H9 (cell line): ENCODE results near the gene ZMAT5. TPM values are rescaled to one million over a fixed set of nuclear protein-coding genes. Genes with fewer than 3 reads are reported as not detected.

Experiments
- DNase-seq: peaks from one replicate; pipeline ENCODE4 v3.0.0-alpha.2; 2017
- H2AFZ ChIP-seq: one replicate; pipeline ENCODE4 v1.6.1; 2013; ENCODE audit warnings: mild to moderate bottlenecking, low read length, control low read depth, moderate library complexity
- H2AK5ac ChIP-seq: 2 replicates; pipeline ENCODE4 v1.6.1; 2013; ENCODE audit warnings: low read length, control low read depth, mixed read lengths; ENCODE audit not compliant: insufficient read length
- H2BK120ac ChIP-seq: one replicate; pipeline ENCODE4 v1.6.1; 2013; ENCODE audit warnings: low read depth, mild to moderate bottlenecking, low read length, control low read depth, inconsistent platforms; ENCODE audit not compliant: poor library complexity, severe bottlenecking
- H2BK12ac ChIP-seq: 2 replicates; pipeline ENCODE4 v1.6.1; 2013; ENCODE audit warnings: low read length, control low read depth, mixed read lengths, low read depth; ENCODE audit not compliant: insufficient read length
- H2BK15ac ChIP-seq: 2 replicates; pipeline ENCODE4 v1.6.1; 2013; ENCODE audit warnings: low read depth, low read length, control low read depth
- H2BK20ac ChIP-seq: one replicate; pipeline ENCODE4 v1.6.1; 2013; ENCODE audit warnings: low read depth, mild to moderate bottlenecking, low read length, control low read depth, inconsistent platforms; ENCODE audit not compliant: poor library complexity, severe bottlenecking
- H2BK5ac ChIP-seq: 2 replicates; pipeline ENCODE4 v1.6.1; 2013; ENCODE audit warnings: low read length, control low read depth, mixed read lengths; ENCODE audit not compliant: insufficient read length
- H3K14ac ChIP-seq: 2 replicates; pipeline ENCODE4 v1.6.1; 2013; ENCODE audit warnings: low read length, control low read depth; ENCODE audit not compliant: insufficient read depth
- H3K18ac ChIP-seq: 2 replicates; pipeline ENCODE4 v1.6.1; 2013; ENCODE audit warnings: low read depth, mild to moderate bottlenecking, mixed read lengths, low read length, control low read depth; ENCODE audit not compliant: insufficient read length
- H3K23ac ChIP-seq: 2 replicates; pipeline ENCODE4 v1.6.1; 2013; ENCODE audit warnings: low read length, control low read depth, mixed read lengths, low read depth; ENCODE audit not compliant: insufficient read length
- H3K23me2 ChIP-seq: 2 replicates; pipeline ENCODE4 v1.6.1; 2013; ENCODE audit warnings: low read depth, mild to moderate bottlenecking, mixed read lengths, low read length, control low read depth; ENCODE audit not compliant: insufficient read length, poor library complexity, severe bottlenecking
- H3K27ac ChIP-seq: 2 replicates; pipeline ENCODE4 v1.5.1; 2013; ENCODE audit warnings: low read length, control low read depth, mixed read lengths, low read depth; ENCODE audit not compliant: insufficient read length
- H3K27me3 ChIP-seq: 2 replicates; pipeline ENCODE4 v1.6.1; 2013; ENCODE audit warnings: low read length, control low read depth, inconsistent platforms; ENCODE audit not compliant: insufficient read depth
- H3K4ac ChIP-seq: 2 replicates; pipeline ENCODE4 v1.6.1; 2013; ENCODE audit warnings: low read depth, mild to moderate bottlenecking, control low read depth, inconsistent platforms, low read length, moderate library complexity
- H3K4me1 ChIP-seq: 2 replicates; pipeline ENCODE4 v1.6.1; 2013; ENCODE audit warnings: low read length, control low read depth, inconsistent platforms; ENCODE audit not compliant: insufficient read depth
- H3K4me2 ChIP-seq: 2 replicates; pipeline ENCODE4 v1.6.1; 2013; ENCODE audit warnings: low read length, control low read depth, mixed read lengths; ENCODE audit not compliant: insufficient read length, insufficient read depth
- H3K56ac ChIP-seq: 2 replicates; pipeline ENCODE4 v1.6.1; 2013; ENCODE audit warnings: low read depth, mild to moderate bottlenecking, mixed read lengths, low read length, control low read depth; ENCODE audit not compliant: insufficient read length
- H3K79me1 ChIP-seq: 2 replicates; pipeline ENCODE4 v1.6.1; 2013; ENCODE audit warnings: low read depth, mild to moderate bottlenecking, moderate library complexity, low read length, control low read depth, inconsistent platforms; ENCODE audit not compliant: insufficient read depth, poor library complexity, severe bottlenecking
- H3K79me2 ChIP-seq: 2 replicates; pipeline ENCODE4 v1.6.1; 2013; ENCODE audit warnings: low read length, control low read depth, inconsistent platforms; ENCODE audit not compliant: insufficient read depth
- H3K9ac ChIP-seq: 2 replicates; pipeline ENCODE4 v1.6.1; 2013; ENCODE audit warnings: low read length, control low read depth, mixed read lengths; ENCODE audit not compliant: insufficient read length; ENCODE audit errors: extremely low read depth
- H3K9me3 ChIP-seq: one replicate; pipeline ENCODE4 v1.6.1; 2013; ENCODE audit warnings: low read depth, low read length, inconsistent platforms; ENCODE audit not compliant: control insufficient read depth
- H3T11ph ChIP-seq: one replicate; pipeline ENCODE4 v1.6.1; 2013; ENCODE audit warnings: mild to moderate bottlenecking, low read length, control low read depth, inconsistent platforms
- H4K20me1 ChIP-seq: one replicate; pipeline ENCODE4 v1.6.1; 2013; ENCODE audit not compliant: control insufficient read depth, insufficient read length, insufficient read depth
- H4K5ac ChIP-seq: 2 replicates; pipeline ENCODE4 v1.6.1; 2013; ENCODE audit warnings: low read depth, mild to moderate bottlenecking, mixed read lengths, low read length, control low read depth; ENCODE audit not compliant: insufficient read length
- H4K8ac ChIP-seq: replicated peaks from 2 replicates; pipeline ENCODE4 v1.6.1; 2013; ENCODE audit warnings: low read length, control low read depth, mixed read lengths, low read depth; ENCODE audit not compliant: insufficient read length
- H4K91ac ChIP-seq: 2 replicates; pipeline ENCODE4 v1.6.1; 2013; ENCODE audit warnings: low read depth, mild to moderate bottlenecking, moderate library complexity, mixed read lengths, low read length, control low read depth; ENCODE audit not compliant: insufficient read length
- H3K27ac Mint-ChIP-seq, 3 experiments: 2 replicates in 2 of 3; 3 replicates in 1 of 3; pipeline ENCODE4 v1.8.0; 2020 to 2021; ENCODE audit warnings: mixed read lengths in 3 of 3, mild to moderate bottlenecking in 1 of 3, moderate library complexity in 1 of 3
- H3K27me3 Mint-ChIP-seq: 2 replicates; pipeline ENCODE4 v1.8.0; 2021; ENCODE audit warnings: low read depth, mild to moderate bottlenecking, moderate library complexity, mixed read lengths
- H3K36me3 Mint-ChIP-seq, 3 experiments: 2 replicates in 2 of 3; 3 replicates in 1 of 3; pipeline ENCODE4 v1.8.0; 2020 to 2021; ENCODE audit warnings: low read depth in 3 of 3, mixed read lengths in 3 of 3; ENCODE audit not compliant: insufficient read depth in 1 of 3
- H3K4me1 Mint-ChIP-seq, 2 experiments: 2 replicates each; pipeline ENCODE4 v1.8.0; 2020; ENCODE audit warnings: mixed read lengths in 2 of 2
- H3K4me3 Mint-ChIP-seq, 2 experiments: 2 replicates in 1 of 2; 3 replicates in 1 of 2; pipeline ENCODE4 v1.8.0; 2020 to 2021; ENCODE audit warnings: mild to moderate bottlenecking in 2 of 2, mixed read lengths in 2 of 2, moderate library complexity in 1 of 2
- H3K9me3 Mint-ChIP-seq, 2 experiments: 2 replicates in 1 of 2; 3 replicates in 1 of 2; pipeline ENCODE4 v1.8.0; 2020; ENCODE audit warnings: mild to moderate bottlenecking in 2 of 2, mixed read lengths in 2 of 2, moderate library complexity in 1 of 2
- CTCF ChIP-seq: fragments of 200-600 bp; sonication (generic); conservative IDR thresholded peaks from 3 replicates; pipeline ENCODE4 v1.8.0; 2021; ENCODE audit warnings: antibody characterized with exemption, mild to moderate bottlenecking
- WGBS: extraction: QIAGEN DNeasy Blood & Tissue Kit; methylation state at CpG from one replicate; pipeline ENCODE4 v1.1.7; 2013; ENCODE audit warnings: missing lambda C conversion rate, low lambda C conversion rate, mixed read lengths; ENCODE audit not compliant: insufficient read length; ENCODE audit errors: extremely low coverage; 5-methylcytosine and 5-hydroxymethylcytosine counted together
- total RNA-seq: library from RNA; stranded (reverse); gene quantifications from 2 replicates; pipeline ENCODE4 v1.2.1, GENCODE V29; 2021

Gene ZMAT5
- total RNA-seq, 1 experiment from 2014 or later, result 13.9 TPM

GRCh38 chr22:29717789-29718188 lies 49.0 kb downstream of the ZMAT5 start:
- H3K79me1 ChIP-seq, result no peaks in the 10 kb centered on the region

More at GRCh38 chr22:29717789-29718188, 49.0 kb downstream of the ZMAT5 start:
- H3K27ac ChIP-seq, result no peak overlapping the region
- H3K14ac ChIP-seq, result no peak overlapping the region
- H3K4me2 ChIP-seq, result no peak overlapping the region
- H2BK15ac ChIP-seq, result no peak overlapping the region
- no peaks in the 10 kb centered on the region for H3K9me3 ChIP-seq
- no peak overlapping the region for H2AFZ ChIP-seq
- Mint-ChIP-seq H3K9me3 (no peaks in the 10 kb centered on the region; a peak in 1 of 5 replicates), H3K4me3 (no peak overlapping the region), H3K27ac (no peak overlapping the region; a peak in 1 of 7 replicates), H3K36me3 (no peaks in the 10 kb centered on the region; a peak in 2 of 7 replicates), H3K4me1 (peaks cover 4 to 15% of the 10 kb centered on the region in 2 experiments; a peak in 2 of 4 replicates), H3K27me3 (peaks cover 82% of the 10 kb centered on the region)
- no peak overlapping the region for H4K5ac ChIP-seq
- H3K18ac ChIP-seq, result no peak overlapping the region
- no CpG with 5 or more reads among the region's 11 CpGs for WGBS
- no peak overlapping the region for H2BK120ac ChIP-seq
- H4K91ac ChIP-seq, result no peak overlapping the region
- no peak overlapping the region for H2BK5ac ChIP-seq
- no peak for TF ChIP-seq CTCF
- H3K23ac ChIP-seq, result no peak overlapping the region
- no peak overlapping the region for H2BK12ac ChIP-seq
- H3K4me1 ChIP-seq, result no peaks in the 10 kb centered on the region
- no peak overlapping the region for H3K56ac ChIP-seq
- H3K23me2 ChIP-seq, result peaks cover 4% of the 10 kb centered on the region
- no peak overlapping the region for H3K4ac ChIP-seq
- no peak overlapping the region for H2BK20ac ChIP-seq
- H3T11ph ChIP-seq, result no peak overlapping the region
- no peak overlapping the region for H4K8ac ChIP-seq
- no peak for DNase-seq
- peaks cover 24% of the 10 kb centered on the region; the same call in 1 of the 2 replicates for H3K27me3 ChIP-seq
- no peaks in the 10 kb centered on the region for H3K79me2 ChIP-seq
- H2AK5ac ChIP-seq, result no peak overlapping the region
- no peaks in the 10 kb centered on the region for H4K20me1 ChIP-seq
- no peak overlapping the region for H3K9ac ChIP-seq
